Cerebellar nuclear complex (tissue), 1 donor: Measurements from ENCODE around the gene ZNF354C.

Experiments
- DNase-seq, 2 experiments: peaks; one replicate each; lab custom pipeline; 2025; lab: John Stamatoyannopoulos, UW

The ZNF354C gene

DNA sequence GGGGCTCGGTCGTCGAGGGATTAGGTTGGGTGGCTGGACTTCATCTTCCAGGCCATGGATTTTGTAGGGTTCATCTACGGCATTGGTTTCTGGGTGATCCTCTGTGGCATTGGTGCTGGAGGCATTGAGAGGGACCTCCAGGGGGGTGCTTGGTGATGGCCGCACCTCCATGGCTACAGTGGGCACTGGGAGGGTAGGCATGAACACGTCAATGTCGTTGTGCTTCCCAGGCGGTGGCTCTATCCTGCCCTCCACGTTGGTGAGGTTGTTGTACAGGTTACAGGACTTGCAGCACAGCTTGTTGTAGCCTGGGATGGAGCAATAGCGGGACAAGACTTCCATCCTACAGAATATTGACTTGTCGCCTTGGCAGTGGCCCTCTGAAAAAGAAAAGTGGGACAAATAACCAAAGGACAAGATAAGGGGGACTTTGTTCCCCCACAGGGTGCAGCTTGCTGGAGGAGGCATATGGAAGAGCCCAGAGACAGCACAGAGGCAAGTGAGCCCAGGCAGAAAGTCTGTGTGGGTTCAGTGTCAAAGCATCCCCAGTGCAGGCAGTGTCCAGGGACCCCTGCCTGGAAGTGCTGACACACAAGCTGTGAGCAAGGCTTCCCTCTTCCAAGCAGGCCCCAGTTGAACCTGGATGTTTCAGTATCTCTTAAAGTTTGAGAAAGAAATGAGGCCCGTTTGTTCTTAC is 53.9 kb downstream of the ZNF354C start:
- no peak for DNase-seq

GRCh38 chr5:179114756-179115155 is 54.6 kb downstream of the ZNF354C start:
- DNase-seq: no peak

- no peak for DNase-seq
These were observed 55.1 kb downstream of the ZNF354C start for GRCh38 chr5:179115307-179115706.

- no peak for DNase-seq
These were observed 55.8 kb downstream of the ZNF354C start for GRCh38 chr5:179115845-179116524.

DNA sequence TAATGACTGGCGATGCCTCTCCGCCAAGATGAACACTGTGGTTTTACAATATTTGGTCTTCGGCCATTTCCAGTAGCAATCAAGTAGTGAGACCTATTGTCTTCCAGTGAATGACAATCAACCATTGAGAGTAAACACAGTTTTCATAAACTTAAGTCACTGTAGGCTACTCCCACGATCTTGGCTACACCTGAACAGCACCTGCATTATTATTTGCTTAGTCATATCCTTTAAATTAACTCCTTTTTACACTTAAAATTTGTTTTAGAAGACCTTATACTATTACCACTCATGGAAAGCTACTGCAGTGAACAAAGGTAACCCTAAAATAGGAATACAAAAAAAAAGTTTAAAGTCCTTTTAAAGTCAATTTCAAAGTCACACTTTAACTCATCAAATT is 58.2 kb downstream of the ZNF354C start:
- DNase-seq: no peak

- DNase-seq: no peak
These were observed 58.7 kb downstream of the ZNF354C start for GRCh38 chr5:179118756-179119414.

DNA sequence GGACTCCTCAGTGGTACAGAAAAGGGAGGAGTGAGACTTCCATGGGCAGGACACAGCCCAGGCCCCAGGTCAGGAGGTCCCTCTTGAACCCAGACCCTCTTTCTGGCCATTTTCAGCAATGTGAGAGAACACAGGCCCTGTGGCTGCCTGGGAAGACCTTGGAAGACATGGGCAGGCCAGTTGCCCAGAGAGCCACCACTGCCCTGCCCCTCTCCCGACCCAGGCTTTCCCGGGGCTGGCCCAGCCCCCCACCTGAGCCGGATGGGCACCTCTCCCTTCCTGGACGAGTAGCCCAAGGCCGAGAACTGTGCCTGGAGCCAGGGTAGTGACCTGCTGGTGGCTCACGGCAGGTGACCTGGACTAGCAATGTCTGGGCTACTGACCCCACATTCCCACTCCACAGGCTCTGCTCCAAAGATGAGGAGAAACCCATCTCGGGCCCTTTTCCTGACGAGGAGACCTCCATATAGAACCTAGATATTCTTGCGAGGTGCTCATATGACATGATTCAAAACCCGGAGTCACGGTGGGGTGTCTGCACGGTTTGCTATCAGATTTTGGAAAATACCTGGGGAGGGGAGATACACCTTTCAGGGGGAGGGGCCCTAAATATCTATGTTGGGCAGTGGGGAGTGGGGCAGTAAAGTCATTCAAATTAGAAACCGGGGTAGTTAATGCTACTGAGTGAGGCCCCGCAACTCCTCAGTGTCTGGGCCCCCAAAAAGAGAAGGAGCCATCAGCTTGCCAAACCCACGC is 59.4 kb downstream of the ZNF354C start:
- no peak for DNase-seq

DNA sequence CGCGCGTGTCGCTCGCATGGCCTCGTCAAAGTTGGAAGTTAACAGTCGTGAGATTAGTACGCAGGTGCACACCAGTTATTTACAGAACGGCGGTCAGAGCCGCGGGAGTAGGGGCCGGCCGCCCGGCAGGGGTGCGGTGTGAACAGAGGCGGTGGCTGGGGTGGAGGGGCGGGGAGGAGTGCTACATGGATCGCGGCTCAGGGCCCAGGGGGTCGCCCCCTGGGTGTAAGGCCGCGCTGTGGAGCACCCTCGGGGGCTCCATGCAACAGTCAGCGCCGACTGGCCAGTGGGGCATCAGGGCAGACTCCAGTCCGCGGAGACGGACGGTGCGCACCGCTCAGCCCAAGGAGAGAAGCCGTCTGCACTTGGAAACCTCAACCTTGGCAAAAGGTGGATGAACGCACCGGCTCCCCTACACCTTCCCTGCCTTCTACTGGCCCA is 60.3 kb downstream of the ZNF354C start:
- no peak for DNase-seq

GRCh38 chr5:179120951-179121666 is 60.9 kb downstream of the ZNF354C start:
- DNase-seq: no peak

DNA sequence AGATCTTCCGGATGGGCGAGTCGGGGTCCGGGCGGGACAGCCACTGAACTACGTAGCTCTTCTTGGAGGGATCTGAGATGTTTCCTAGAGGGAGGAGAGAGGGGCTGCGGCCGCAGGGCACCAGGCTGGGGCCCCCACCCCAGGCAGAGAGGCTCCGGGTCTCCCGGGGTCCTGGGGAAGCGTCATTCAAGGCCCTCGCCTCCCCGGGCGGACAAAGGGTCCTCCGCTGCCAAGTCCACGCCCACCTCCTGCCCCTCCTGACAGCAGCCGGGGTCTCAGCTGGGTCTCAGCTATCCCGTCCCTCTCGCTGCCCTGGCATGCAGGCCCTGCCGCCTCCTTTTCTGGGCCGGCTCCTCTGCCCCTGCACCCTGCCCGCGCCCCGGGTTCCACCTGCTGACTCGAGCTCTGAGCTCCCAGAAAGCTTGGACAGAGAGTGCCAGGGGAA is 61.5 kb downstream of the ZNF354C start:
- no peak for DNase-seq

DNA sequence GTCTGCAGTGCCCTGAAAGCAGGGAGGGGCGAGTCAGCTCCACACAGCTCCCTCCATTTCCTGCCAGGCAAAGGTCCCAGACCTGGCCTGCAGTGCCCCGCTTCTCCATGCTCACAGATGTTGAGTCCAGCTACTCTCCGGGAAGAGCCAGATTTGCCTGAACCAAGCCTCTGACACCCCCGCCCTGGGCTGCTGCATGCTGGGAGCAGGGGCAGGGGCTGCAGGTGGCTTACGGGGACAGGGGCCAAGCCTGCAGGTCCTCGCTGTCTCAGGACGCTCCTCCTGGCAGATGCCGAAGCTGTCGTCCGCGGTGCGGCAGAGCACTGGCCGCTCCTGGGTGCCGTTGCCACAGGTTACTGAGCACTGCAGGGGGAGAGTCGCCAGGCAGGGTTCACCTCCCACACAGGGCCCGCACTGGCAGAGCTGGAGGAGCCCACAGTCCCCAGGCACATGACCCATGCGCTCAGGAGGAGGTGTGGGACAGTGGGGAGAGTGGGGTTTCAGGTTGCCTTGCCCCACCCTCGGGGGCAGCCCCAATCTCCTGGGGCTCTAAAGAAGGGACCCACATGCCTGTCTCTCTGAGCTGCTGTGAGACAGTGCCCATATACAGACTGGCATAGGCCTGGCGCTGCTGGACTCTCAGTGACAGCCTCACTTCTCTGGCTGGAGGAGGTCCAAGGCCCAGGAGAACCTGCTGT is 62.4 kb downstream of the ZNF354C start:
- DNase-seq: no peak

DNA sequence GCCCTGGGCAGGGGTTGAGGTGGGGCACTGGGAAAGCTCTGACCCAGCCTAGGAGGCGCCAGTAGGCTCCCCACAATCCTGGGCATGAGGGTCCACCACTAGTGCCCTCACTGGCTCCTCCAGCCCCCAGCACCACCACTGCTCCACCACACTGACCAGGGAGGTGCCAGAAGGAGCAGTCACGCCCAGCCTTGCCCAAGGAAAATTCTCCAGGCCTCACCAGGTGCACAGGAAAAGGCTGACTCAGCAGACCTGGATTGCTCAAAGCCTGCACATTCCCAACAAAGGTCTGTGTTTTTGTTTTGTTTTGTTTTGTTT is 62.9 kb downstream of the ZNF354C start:
- DNase-seq: no peak

DNA sequence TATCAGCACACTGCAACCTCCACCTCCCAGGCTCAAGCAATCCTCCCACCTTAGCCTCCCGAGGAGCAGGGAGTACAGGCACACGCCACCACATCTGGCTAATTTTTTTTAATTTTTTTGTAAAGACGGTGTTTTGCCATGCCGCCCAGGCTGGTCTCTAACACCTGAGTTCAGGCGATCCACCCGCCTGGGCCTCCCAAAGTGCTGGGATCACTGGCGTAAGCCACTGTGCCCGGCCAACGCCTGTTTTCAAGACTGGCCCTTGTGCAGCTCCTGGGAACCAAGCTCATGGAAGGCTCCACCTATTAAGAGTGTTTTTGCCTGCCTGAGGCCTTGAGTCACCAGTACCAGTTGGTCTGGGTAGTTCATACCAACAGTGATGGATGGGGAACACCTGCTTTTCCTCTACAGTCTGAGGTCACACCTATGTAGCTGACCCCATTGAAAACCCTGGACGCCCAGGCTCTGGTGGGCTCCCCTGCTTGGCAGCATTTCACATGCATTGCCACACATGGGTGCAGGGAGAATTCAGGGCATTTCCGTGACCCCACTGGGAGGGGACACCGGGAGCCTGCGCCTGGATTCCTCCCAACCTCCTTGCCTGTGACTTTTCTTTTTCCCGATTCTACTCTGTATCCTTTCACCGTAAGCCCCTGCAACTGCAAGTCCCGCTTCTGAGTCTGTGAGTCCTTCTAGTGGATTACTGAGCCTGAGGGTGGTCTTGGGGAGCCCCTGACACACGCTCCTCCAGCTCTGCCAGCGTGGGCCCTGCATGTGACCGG is 63.5 kb downstream of the ZNF354C start:
- no peak for DNase-seq

- DNase-seq: no peak
These were observed 64.2 kb downstream of the ZNF354C start for GRCh38 chr5:179124273-179124852.

- no peak for DNase-seq
These were observed 64.9 kb downstream of the ZNF354C start for GRCh38 chr5:179124853-179125788.

- no peak for DNase-seq
These were observed 65.8 kb downstream of the ZNF354C start for GRCh38 chr5:179125789-179126505.

- no peak for DNase-seq
These were observed 66.4 kb downstream of the ZNF354C start for GRCh38 chr5:179126506-179126991.
